Adrenal gland (tissue), 5 donors: Measurements from ENCODE around the gene GUCA1A.

Source experiments
- CTCF ChIP-seq, 6 experiments: fragments of 450-650 bp in 4 of 6; fragments of 200-600 bp in 2 of 6; sonication (generic) in 1 of 6; IDR thresholded peaks; 1 replicate in 5 of 6; 2 replicates in 1 of 6; pipeline versions ENCODE4 v1.5.1 to v1.8.0; 2016 to 2021; ENCODE audit warnings: antibody characterized with exemption in 6 of 6, mild to moderate bottlenecking in 2 of 6, moderate library complexity in 1 of 6
- POLR2A ChIP-seq, 2 donors: fragments of 450-650 bp; IDR thresholded peaks; one replicate each; pipeline ENCODE4 v1.6.1; 2017; ENCODE audit warnings: antibody characterized with exemption in 2 of 2, mild to moderate bottlenecking in 2 of 2, moderate library complexity in 1 of 2
- donor health status: DM: no; HTN: no; CAD: no.

- TF ChIP-seq CTCF (IDR thresholded peaks at IDR 0.05) (no peak), POLR2A (IDR thresholded peaks at IDR 0.05) (no peak)
These were observed 16.5 kb upstream of the GUCA1A start for GRCh38 chr6:42156638-42157037.
